C4-2B (cell line): ENCODE data around the gene COX17.

Experiments
- H3K27ac ChIP-seq: fragments of 450-650 bp; 2 replicates; pipeline ENCODE4 v1.5.1; 2017
- CTCF ChIP-seq: fragments of 450-650 bp; conservative IDR thresholded peaks from 2 replicates; pipeline ENCODE4 v1.5.1; 2017; ENCODE audit warnings: mild to moderate bottlenecking
- ZFX ChIP-seq: fragments of 450-650 bp; IDR thresholded peaks from 2 replicates; pipeline ENCODE4 v1.6.1; 2017

The COX17 gene

GRCh38 chr3:119626196-119626595 lies 51.0 kb downstream of the COX17 start:
- TF ChIP-seq CTCF, result no peak
- TF ChIP-seq ZFX, result no peak
- H3K27ac ChIP-seq, result no peak overlapping the region

GRCh38 chr3:119625451-119626153 lies 51.6 kb downstream of the COX17 start:
- TF ChIP-seq CTCF, result no peak
- TF ChIP-seq ZFX, result no peak
- H3K27ac ChIP-seq, result no peak overlapping the region

- TF ChIP-seq CTCF, result no peak
- no peak for TF ChIP-seq ZFX
- H3K27ac ChIP-seq, result no peak overlapping the region
These were observed 53.0 kb downstream of the COX17 start for GRCh38 chr3:119624002-119624720.

- TF ChIP-seq ZFX (no peak), CTCF (no peak)
- no peak overlapping the region for H3K27ac ChIP-seq
These were observed 56.3 kb downstream of the COX17 start for GRCh38 chr3:119620899-119621298.
